Placental epithelial cell (primary cell): ENCODE results near the gene DAP3. TPM values are rescaled to one million over a fixed set of nuclear protein-coding genes. Genes with fewer than 3 reads are reported as not detected.

Experiments
- total RNA-seq: library from RNA; depleted of rRNA; stranded (reverse); fragments of >200 nt; gene quantifications from 2 replicates; pipeline ENCODE4 v1.2.3, GENCODE V29; 2012

Gene DAP3
- total RNA-seq: 44.9 and 54.6 TPM in 2 replicates

DNA sequence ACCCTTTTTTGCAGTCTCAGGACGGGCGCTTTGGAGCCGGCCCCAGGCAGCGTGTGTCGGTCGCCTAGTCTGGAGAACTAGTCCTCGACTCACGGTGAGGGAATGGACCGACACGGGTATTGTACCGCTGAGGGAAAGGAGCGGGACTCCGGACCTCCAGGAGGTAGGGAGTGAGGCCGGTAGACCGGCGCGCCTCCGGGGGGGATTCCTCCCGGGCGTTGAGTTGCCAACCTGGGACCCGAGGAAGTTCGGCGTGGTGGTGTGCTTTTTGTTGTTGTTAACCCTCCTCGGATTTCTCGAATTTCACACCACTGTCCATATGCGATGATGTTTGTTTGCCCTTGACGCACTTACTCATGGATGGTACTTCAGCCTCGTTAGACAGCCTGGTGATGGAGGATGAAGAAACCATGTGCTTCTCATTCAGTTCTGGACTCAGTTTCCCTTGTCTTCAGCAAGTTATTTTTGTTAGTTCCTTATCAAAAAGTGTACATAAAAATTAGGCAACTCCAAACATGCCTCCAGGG is at the start of gene DAP3:
TSS of gene DAP3 (plus strand) at position 11 of the 527 bp plus-strand sequence. CDS start 20,689 bp downstream, outside the sequence.

DNA sequence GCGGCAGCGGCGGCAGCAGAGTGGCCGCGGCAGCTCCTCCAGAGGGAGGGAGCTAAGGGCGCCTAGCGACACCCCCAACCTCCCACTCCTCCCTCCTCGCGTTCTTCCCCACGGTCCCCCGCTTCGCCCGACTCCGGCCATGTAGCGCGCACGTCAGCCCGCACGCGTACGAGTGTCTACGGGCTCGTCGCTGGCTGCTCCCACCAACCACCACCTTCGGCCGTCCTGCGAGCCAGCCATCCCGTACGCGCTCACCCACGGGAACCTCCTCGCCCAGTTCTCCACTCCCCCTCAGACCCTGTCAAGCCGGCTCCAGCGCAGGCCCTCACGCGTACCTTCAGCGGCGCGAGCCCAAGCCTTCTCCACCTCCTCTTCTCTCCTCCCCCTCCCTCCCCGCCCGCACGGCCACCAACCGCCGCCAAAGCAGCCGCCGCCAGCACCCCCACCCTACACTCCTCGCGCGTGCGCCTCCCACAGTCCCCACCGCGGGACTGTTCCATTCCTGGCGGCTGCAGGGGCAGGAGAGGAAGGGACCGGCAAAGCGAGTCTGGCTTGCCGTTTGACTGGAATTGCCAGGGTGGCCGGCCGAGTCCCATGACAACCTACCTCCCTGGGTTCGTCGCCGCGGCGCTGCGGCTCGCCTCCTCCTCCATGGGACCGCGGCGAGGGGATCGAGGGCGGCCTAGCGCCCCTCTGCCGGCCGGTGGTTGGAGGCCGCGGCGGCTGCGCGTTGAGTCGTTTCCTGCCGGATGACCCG is 389 bp upstream of the DAP3 start, which contains the start of gene YY1AP1:
TSS of gene YY1AP1 (minus strand) at position 451 of the 757 bp plus-strand sequence. CDS start 8,338 bp downstream, outside the sequence.

Other genes with a start within 250 kb of the DAP3 start
- 29.1 and 47.1 TPM in 2 replicates for gene ASH1L, start 126.3 kb upstream of the DAP3 start, total RNA-seq
- 27.5 and 32.8 TPM in 2 replicates for gene MSTO1, start 78.9 kb upstream of the DAP3 start, total RNA-seq
- gene YY1AP1, start 317 bp upstream of the DAP3 start, total RNA-seq: 50.0 and 62.0 TPM in 2 replicates
- gene GON4L, start 168.1 kb downstream of the DAP3 start, total RNA-seq: 27.5 and 40.4 TPM in 2 replicates
- gene SYT11, start 170.5 kb downstream of the DAP3 start, total RNA-seq: 0.39 and 0.54 TPM in 2 replicates
- gene RIT1, start 222.3 kb downstream of the DAP3 start, total RNA-seq: 32.6 and 34.5 TPM in 2 replicates
- 25.9 and 27.1 TPM in 2 replicates for gene KHDC4, start 245.3 kb downstream of the DAP3 start, total RNA-seq